Heart right ventricle (tissue), 16 donors: ENCODE results near the gene BORCS5. TPM values are rescaled to one million over a fixed set of nuclear protein-coding genes. Genes with fewer than 3 reads are reported as not detected.

Experiments
- ATAC-seq, 8 donors: fragments of 200-7000 bp; cut with Tn5 transposase; one replicate each; pipeline ENCODE4 v1.9.1; 2020; ENCODE audit warnings: mild to moderate bottlenecking in 8 of 8, moderate library complexity in 8 of 8, moderate number of reproducible peaks in 1 of 8
- DNase-seq, 2 donors: peaks; one replicate each; pipeline ENCODE4 v3.0.0-alpha.2; 2020
- H3K27ac ChIP-seq, 10 donors: fragments of 200-600 bp; sonication (generic) in 2 of 10; one replicate each; pipeline versions ENCODE4 v1.5.0 to v1.8.0; 2020 to 2022; ENCODE audit warnings: mild to moderate bottlenecking in 3 of 10
- H3K27me3 ChIP-seq, 7 donors: fragments of 200-600 bp; one replicate each; pipeline ENCODE4 v1.8.0; 2021 to 2022; ENCODE audit warnings: mild to moderate bottlenecking in 2 of 7
- H3K36me3 ChIP-seq, 9 donors: fragments of 200-600 bp; sonication (generic) in 1 of 9; one replicate each; pipeline versions ENCODE4 v1.5.0 to v1.8.0; 2020 to 2022; ENCODE audit warnings: mild to moderate bottlenecking in 2 of 9
- H3K4me1 ChIP-seq, 9 donors: fragments of 200-600 bp; sonication (generic) in 1 of 9; one replicate each; pipeline versions ENCODE4 v1.5.0 to v1.8.0; 2020 to 2022; ENCODE audit warnings: mild to moderate bottlenecking in 4 of 9
- H3K4me3 ChIP-seq, 10 donors: fragments of 200-600 bp; sonication (generic) in 2 of 10; one replicate each; pipeline versions ENCODE4 v1.5.0 to v1.8.0; 2020 to 2022; ENCODE audit warnings: mild to moderate bottlenecking in 7 of 10, moderate library complexity in 2 of 10
- H3K9me3 ChIP-seq, 11 donors: fragments of 200-600 bp in 10 of 11; sonication (generic) in 2 of 11; one replicate each; pipeline versions ENCODE4 v1.5.0 to v1.8.0; 2013 to 2022; ENCODE audit warnings: mild to moderate bottlenecking in 2 of 11, control low read depth in 1 of 11, moderate library complexity in 1 of 11
- WGBS, 2 donors: extraction: QIAGEN DNeasy Blood & Tissue Kit; methylation state at CpG; one replicate each; pipeline ENCODE4 v1.1.7; 2013; ENCODE audit warnings: inconsistent platforms in 1 of 2; 5-methylcytosine and 5-hydroxymethylcytosine counted together
- intact Hi-C, 10 donors: fragments of 100-400 bp; cut with DNase I; formaldehyde crosslinking; loops; one replicate each; pipeline versions ENCODE4 v1.11.1 to v1.14.2; 2022
- polyA plus RNA-seq, 2 donors: library from polyadenylated mRNA; stranded (reverse); fragments of 200-250 nt; gene quantifications; one replicate each; pipeline ENCODE4 v1.2.3, GENCODE V29; 2013
- total RNA-seq, 10 donors: library from RNA; stranded (reverse); fragmentation: NEBNext Ultra II Directional in 3 of 10; extraction: Animal tissue kit (Norgen Biotek cat#: 25700) in 3 of 10; gene quantifications; one replicate each; pipeline versions ENCODE4 v1.2.1 to v1.2.4, GENCODE V29; 2021 to 2023
- TF ChIP-seq, protein P1 (sequence below), 9 donors: fragments of 200-600 bp; sonication (generic) in 2 of 9; IDR thresholded peaks; one replicate each; pipeline versions ENCODE4 v1.5.0 to v1.8.0; 2021 to 2022; ENCODE audit warnings: antibody characterized with exemption in 9 of 9, mild to moderate bottlenecking in 5 of 9, moderate library complexity in 1 of 9
- donor health status: Arrhythmogenic right ventricular cardiomyopathy.
- donor health status: ischemic (EF 13 %, LVEDD 7.1; RV severe dilation, severe dysfunction).
- donor health status: healthy with polysubstance abuse.
- donor health status: DM: no; HTN: yes; CAD: no.
- donor health status: DM: no; HTN: no; CAD: no.
- donor health status: ischemic (EF 25% LVEDD 6.9; RV normal size, moderate dysfunction).
- donor health status: ischemic (EF 25% LVEDD 5.7; RV mildly dilated, moderate dysfunction).
- donor health status: healthy.
- donor health status: DM: yes; HTN: yes; CAD: no.
- donor health status: Ischemic cardiomyopathy.
- donor health status: ischemic (EF 35%, LVEDD 5.7; RV mildly dilated, moderate dysfunction).
- donor health status: nonischemic (EF 11% LVEDD 7.7; RV severe dilation, severe dysfunction).
- donor health status: DM: yes; HTN: yes; CAD: no.
- donor health status: PGD.
- donor health status: ischemic (EF 29% LVEDD 5.4; RV normal size, mild dysfunction).
- donor health status: nonischemic (EF 23%, LVEDD 6.1; RV moderate dilation, normal function).

The BORCS5 gene
- total and polyA plus RNA-seq, 12 donors = 2.5 to 15.4 (median 11.5) TPM

DNA sequence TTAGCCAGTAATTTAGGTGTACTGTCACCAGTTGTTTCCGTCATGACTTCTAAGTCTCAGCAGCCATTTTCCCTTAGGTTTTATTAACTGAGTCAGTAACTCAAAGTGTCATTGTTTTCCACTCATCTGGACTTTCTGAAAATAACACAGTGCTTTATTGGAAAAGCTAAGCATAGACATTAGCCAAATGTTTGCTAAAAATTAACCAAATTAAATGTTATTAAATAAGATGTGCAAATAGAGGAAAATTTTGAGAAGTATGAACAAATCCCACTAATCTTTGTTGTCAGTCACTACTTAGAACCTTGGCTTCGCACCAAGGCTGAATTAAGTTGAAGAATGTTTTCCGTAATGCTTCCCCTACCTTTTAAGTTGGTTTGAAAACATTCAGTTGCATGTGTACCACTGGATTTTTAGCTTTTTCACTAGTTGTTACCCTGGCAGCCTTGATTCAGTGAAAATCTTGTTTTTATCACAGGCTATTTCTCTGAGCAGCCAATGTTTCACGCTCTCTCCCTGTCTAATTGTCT, 43.0 kb downstream of the BORCS5 start:
- DNase-seq = no peak
- no peak overlapping the region for H3K4me3 ChIP-seq
- H3K4me1 ChIP-seq = peaks cover 0 to 42% (median 18%) of the 10 kb centered on the region in 9 donors
- no peaks in the 10 kb centered on the region for H3K27me3 ChIP-seq
- TF ChIP-seq, protein P1, sequence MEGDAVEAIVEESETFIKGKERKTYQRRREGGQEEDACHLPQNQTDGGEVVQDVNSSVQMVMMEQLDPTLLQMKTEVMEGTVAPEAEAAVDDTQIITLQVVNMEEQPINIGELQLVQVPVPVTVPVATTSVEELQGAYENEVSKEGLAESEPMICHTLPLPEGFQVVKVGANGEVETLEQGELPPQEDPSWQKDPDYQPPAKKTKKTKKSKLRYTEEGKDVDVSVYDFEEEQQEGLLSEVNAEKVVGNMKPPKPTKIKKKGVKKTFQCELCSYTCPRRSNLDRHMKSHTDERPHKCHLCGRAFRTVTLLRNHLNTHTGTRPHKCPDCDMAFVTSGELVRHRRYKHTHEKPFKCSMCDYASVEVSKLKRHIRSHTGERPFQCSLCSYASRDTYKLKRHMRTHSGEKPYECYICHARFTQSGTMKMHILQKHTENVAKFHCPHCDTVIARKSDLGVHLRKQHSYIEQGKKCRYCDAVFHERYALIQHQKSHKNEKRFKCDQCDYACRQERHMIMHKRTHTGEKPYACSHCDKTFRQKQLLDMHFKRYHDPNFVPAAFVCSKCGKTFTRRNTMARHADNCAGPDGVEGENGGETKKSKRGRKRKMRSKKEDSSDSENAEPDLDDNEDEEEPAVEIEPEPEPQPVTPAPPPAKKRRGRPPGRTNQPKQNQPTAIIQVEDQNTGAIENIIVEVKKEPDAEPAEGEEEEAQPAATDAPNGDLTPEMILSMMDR (IDR thresholded peaks at IDR 0.05) = no peak
- WGBS, 2 donors = 85 to 90% methylated on average over 4 of the region's 4 CpGs
- H3K27ac ChIP-seq = peak overlapping the region in 3 of 10 donors; percentile 8 to 59 (median 42)
- H3K9me3 ChIP-seq = no peaks in the 10 kb centered on the region
- peaks cover 0 to under 1% (median 0%) of the 10 kb centered on the region in 9 donors for H3K36me3 ChIP-seq
- no peak for ATAC-seq
- intact Hi-C loops = loop anchor here in 2 of 10 donors (5.0 kb wide), 1 partner anchor 162 kb away; the partner anchor contains the start of gene DUSP16 (in 2 of the 2)

DNA sequence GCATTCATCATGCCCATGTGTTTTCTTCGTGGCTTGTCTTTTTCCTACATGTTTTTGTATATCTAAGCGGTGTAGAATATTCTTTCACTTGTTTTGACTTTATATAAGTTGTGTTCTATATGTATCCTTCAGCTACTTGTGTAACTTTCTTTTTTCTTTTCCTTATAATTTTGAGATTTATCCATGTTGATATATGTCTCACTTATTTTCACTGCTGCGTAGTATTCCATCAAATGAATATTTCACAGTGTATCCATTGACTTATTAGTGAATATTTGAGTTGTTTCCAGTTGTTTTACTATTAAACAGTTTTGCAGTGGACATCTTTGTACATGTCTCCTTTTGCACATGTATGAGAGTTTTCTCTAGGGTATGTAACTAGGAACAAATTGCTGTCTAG, 43.9 kb downstream of the BORCS5 start:
- intact Hi-C loops = no loop called here
- Histone ChIP-seq H3K27me3 (no peaks in the 10 kb centered on the region), H3K36me3 (peaks cover 0 to 4% (median 0%) of the 10 kb centered on the region in 9 donors), H3K4me1 (peaks cover 0 to 42% (median 18%) of the 10 kb centered on the region in 9 donors), H3K9me3 (no peaks in the 10 kb centered on the region), H3K27ac (no peak overlapping the region), H3K4me3 (no peak overlapping the region)
- TF ChIP-seq, protein P1 (IDR thresholded peaks at IDR 0.05) = no peak
- 94 to 99% methylated on average over 3 of the region's 3 CpGs for WGBS, 2 donors
- ATAC-seq (no peak), DNase-seq (no peak)

DNA sequence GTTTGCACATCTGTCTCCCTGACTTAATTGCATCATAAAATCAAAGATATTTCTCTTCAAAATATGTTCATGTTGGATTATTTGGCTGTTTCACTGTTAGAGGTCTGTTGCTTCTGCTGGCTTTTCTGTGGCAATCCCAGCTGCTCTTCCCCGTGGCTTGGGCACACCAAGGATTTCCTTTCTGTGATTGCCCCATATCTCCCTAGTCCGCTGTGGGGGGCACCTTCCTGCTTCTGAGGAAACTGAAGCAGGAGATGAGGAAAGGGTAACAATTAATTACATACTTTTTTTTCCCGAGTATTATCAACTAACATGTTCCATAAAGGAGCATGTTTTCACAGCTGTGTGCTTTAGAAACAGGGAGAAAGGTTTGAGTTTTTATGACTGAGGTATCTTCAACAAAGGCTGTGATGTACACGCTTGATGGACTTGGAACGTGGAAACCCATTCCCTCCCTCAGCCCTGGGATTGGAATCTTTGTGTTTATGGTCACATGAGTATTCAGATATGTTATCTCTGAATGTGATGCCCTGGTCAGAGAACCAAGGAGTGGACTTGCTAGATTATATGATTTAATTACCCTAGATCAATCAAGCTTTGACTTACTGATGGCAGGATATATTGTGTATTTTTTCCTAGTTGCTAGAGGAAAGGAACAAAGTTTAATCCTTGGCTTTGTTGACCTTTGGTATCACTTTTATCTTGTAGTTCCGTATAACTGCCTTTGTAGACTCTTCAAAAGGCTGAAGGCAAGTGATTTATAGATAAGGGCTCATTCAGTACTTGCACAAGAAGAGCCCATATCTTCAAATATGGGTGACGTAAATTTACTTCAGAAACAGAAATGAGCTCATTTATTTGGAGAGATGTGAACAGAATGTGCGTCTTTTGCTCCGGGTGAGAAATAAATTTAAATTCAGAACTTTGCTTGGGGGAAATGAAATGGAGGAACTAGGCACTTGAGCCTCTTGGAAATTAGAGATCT, 46.7 kb downstream of the BORCS5 start:
- TF ChIP-seq, protein P1 (IDR thresholded peaks at IDR 0.05) = no peak
- H3K4me1 ChIP-seq = peaks cover 0 to 29% (median 10%) of the 10 kb centered on the region in 9 donors
- intact Hi-C loops = no loop called here
- no peak overlapping the region for H3K4me3 ChIP-seq
- no peaks in the 10 kb centered on the region for H3K9me3 ChIP-seq
- ATAC-seq (peak in 2 of 8 donors; percentile 22 to 27), DNase-seq (no peak)
- H3K36me3 ChIP-seq = peaks cover 0 to 4% (median 0%) of the 10 kb centered on the region in 9 donors
- H3K27ac ChIP-seq = peak overlapping the region in 4 of 10 donors; percentile 1 to 37 (median 11)
- H3K27me3 ChIP-seq = no peaks in the 10 kb centered on the region
- WGBS, 2 donors = 59 to 72% methylated on average over 9 of the region's 9 CpGs

DNA sequence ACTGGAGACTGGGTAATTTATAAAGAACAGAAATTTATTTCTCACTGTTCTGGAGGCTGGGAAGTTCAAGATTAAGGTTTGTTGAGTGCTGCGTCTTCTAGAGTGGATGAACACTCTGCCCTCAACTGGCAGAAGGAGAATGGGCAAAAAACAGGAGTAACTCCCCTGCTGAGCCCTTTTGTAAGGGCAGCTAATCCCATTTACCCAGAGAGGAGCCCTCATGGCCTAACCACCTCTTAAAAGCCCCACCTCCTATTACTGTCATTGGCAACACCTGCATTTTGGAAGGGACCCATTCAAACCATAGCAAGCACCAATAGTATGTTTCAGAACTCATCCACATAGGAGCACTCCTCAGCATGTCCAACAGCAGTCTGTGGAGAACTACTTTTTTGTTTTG, 47.4 kb downstream of the BORCS5 start:
- DNase-seq (no peak), ATAC-seq (no peak)
- Histone ChIP-seq H3K27ac (peak overlapping the region in 2 of 10 donors; percentile 1 to 37), H3K4me1 (peaks cover 0 to 28% (median 10%) of the 10 kb centered on the region in 9 donors), H3K4me3 (no peak overlapping the region), H3K36me3 (peaks cover 0 to 4% (median 0%) of the 10 kb centered on the region in 9 donors), H3K27me3 (no peaks in the 10 kb centered on the region), H3K9me3 (no peaks in the 10 kb centered on the region)
- intact Hi-C loops = no loop called here
- 96 to 100% methylated on average over 1 of the region's 1 CpG for WGBS, 2 donors
- TF ChIP-seq, protein P1 (IDR thresholded peaks at IDR 0.05) = no peak
